DND-41 (cell line): ENCODE data around the gene RPP25.

Experiments
- CTCF ChIP-seq: IDR thresholded peaks from 2 replicates; pipeline ENCODE4 v1.5.1; 2012; ENCODE audit warnings: borderline replicate concordance, low read length, moderate library complexity, mild to moderate bottlenecking; ENCODE audit not compliant: poor library complexity, severe bottlenecking; ENCODE audit errors: extremely low read depth
- EZH2 ChIP-seq: IDR thresholded peaks from 3 replicates; pipeline ENCODE4 v1.6.1; 2012; ENCODE audit warnings: borderline replicate concordance, low read depth, mild to moderate bottlenecking, moderate library complexity, low read length, inconsistent platforms; ENCODE audit not compliant: severe bottlenecking

- TF ChIP-seq CTCF = no peak
- no peak for TF ChIP-seq EZH2
These were observed 44.7 kb upstream of the RPP25 start for GRCh38 chr15:75001310-75001709.
